GM23338 (cell line): Measurements from ENCODE around the gene MUCL3. TPM values are rescaled to one million over a fixed set of nuclear protein-coding genes. Genes with fewer than 3 reads are reported as not detected.
"Not testable (repeated sequence)": the region's sequence is repeated elsewhere in the genome, so short reads cannot be mapped to it uniquely, and the experiment has no call there.

Source experiments
- ATAC-seq: fragments of 200-7000 bp; cut with Tn5 transposase; 3 replicates; pipeline ENCODE4 v1.9.1; 2020
- DNase-seq: peaks from one replicate; pipeline ENCODE4 v3.0.0-alpha.2; 2015; ENCODE audit warnings: low spot score
- H2AFZ ChIP-seq: fragments of 200-600 bp; sonication (generic); 2 replicates; pipeline ENCODE4 v1.8.0; 2016; ENCODE audit warnings: antibody characterized with exemption, mild to moderate bottlenecking, moderate library complexity
- H3F3A ChIP-seq: fragments of 200-600 bp; sonication (generic); replicated peaks from 2 replicates; pipeline ENCODE4 v1.8.0; 2017; ENCODE audit warnings: antibody characterized with exemption, mixed run types, low read depth
- H3K27ac ChIP-seq: fragments of 200-600 bp; sonication (generic); 2 replicates; pipeline ENCODE4 v1.6.1; 2016; ENCODE audit warnings: low read depth
- H3K27me3 ChIP-seq: fragments of 200-600 bp; sonication (generic); 2 replicates; pipeline ENCODE4 v1.8.0; 2016; ENCODE audit warnings: mild to moderate bottlenecking, mixed run types, moderate library complexity; ENCODE audit not compliant: insufficient read depth
- H3K36me3 ChIP-seq: fragments of 200-600 bp; sonication (generic); 2 replicates; pipeline ENCODE4 v1.8.0; 2016; ENCODE audit warnings: mild to moderate bottlenecking; ENCODE audit not compliant: insufficient read depth
- H3K4me1 ChIP-seq: fragments of 200-600 bp; sonication (generic); 2 replicates; pipeline ENCODE4 v1.8.0; 2016; ENCODE audit warnings: mild to moderate bottlenecking, moderate library complexity; ENCODE audit not compliant: insufficient read depth
- H3K4me2 ChIP-seq: fragments of 200-600 bp; sonication (generic); 2 replicates; pipeline ENCODE4 v1.7.1; 2017; ENCODE audit warnings: mixed run types
- H3K4me3 ChIP-seq: fragments of 200-600 bp; sonication (generic); 2 replicates; pipeline ENCODE4 v1.6.1; 2016; ENCODE audit warnings: mixed run types
- H3K79me2 ChIP-seq: fragments of 200-600 bp; sonication (generic); replicated peaks from 2 replicates; pipeline ENCODE4 v1.8.0; 2017; ENCODE audit warnings: mild to moderate bottlenecking; ENCODE audit not compliant: insufficient read depth
- H3K9me2 ChIP-seq: fragments of 200-600 bp; sonication (generic); 2 replicates; pipeline ENCODE4 v1.8.0; 2017; ENCODE audit not compliant: insufficient read depth
- H4K20me1 ChIP-seq: fragments of 200-600 bp; sonication (generic); replicated peaks from 2 replicates; pipeline ENCODE4 v1.8.0; 2017; ENCODE audit warnings: mild to moderate bottlenecking; ENCODE audit not compliant: insufficient read depth
- H3K27ac Mint-ChIP-seq: 2 replicates; pipeline ENCODE4 v1.8.0; 2020; ENCODE audit warnings: inconsistent platforms, mild to moderate bottlenecking, moderate library complexity, mixed read lengths
- H3K27me3 Mint-ChIP-seq: 3 replicates; pipeline ENCODE4 v1.8.0; 2022; ENCODE audit warnings: low read depth, mild to moderate bottlenecking, moderate library complexity, mixed read lengths, inconsistent platforms; ENCODE audit not compliant: insufficient read depth, poor library complexity
- H3K36me3 Mint-ChIP-seq: 3 replicates; pipeline ENCODE4 v1.8.0; 2021; ENCODE audit warnings: low read depth, mild to moderate bottlenecking, inconsistent platforms, moderate library complexity, mixed read lengths
- H3K4me1 Mint-ChIP-seq: 3 replicates; pipeline ENCODE4 v1.8.0; 2020; ENCODE audit warnings: mild to moderate bottlenecking, inconsistent platforms, mixed read lengths
- H3K4me3 Mint-ChIP-seq: 3 replicates; pipeline ENCODE4 v1.8.0; 2021; ENCODE audit warnings: moderate library complexity, mild to moderate bottlenecking, inconsistent platforms, mixed read lengths
- H3K9me3 Mint-ChIP-seq: 3 replicates; pipeline ENCODE4 v1.8.0; 2020; ENCODE audit warnings: moderate library complexity, mild to moderate bottlenecking, inconsistent platforms, mixed read lengths
- CREB1 ChIP-seq: fragments of 250-450 bp; sonication (Bioruptor Pico); IDR thresholded peaks from 2 replicates; pipeline ENCODE4 v1.5.0; 2020; ENCODE audit warnings: low read depth, mild to moderate bottlenecking, moderate library complexity
- EZH2 ChIP-seq: fragments of 200-600 bp; sonication (generic); IDR thresholded peaks from one replicate; pipeline ENCODE4 v1.8.0; 2017; ENCODE audit warnings: antibody characterized with exemption, mild to moderate bottlenecking, low read depth; ENCODE audit not compliant: unreplicated experiment
- EZH2phosphoT487 ChIP-seq: fragments of 200-600 bp; sonication (generic); IDR thresholded peaks from one replicate; pipeline ENCODE4 v1.8.1; 2018; ENCODE audit warnings: antibody characterized with exemption; ENCODE audit not compliant: unreplicated experiment
- POLR2AphosphoS5 ChIP-seq: IDR thresholded peaks from 2 replicates; pipeline ENCODE4 v1.6.1; 2016; ENCODE audit warnings: antibody characterized with exemption, low read depth
- ZNF331 ChIP-seq: fragments of 250-450 bp; sonication (Bioruptor Pico); IDR thresholded peaks from 2 replicates; pipeline ENCODE4 v1.5.0; 2020; ENCODE audit warnings: low read depth, mild to moderate bottlenecking, moderate library complexity
- polyA plus RNA-seq: library from polyadenylated mRNA; unstranded; fragments of >200 nt; fragmentation: Nextera tagmentation; extraction: Ambion mirVana; gene quantifications from 2 replicates; pipeline ENCODE4 v1.2.1, GENCODE V29; 2016
- total RNA-seq: library from RNA; depleted of rRNA; stranded (reverse); fragments of >200 nt; shearing (Covaris generic); gene quantifications from 2 replicates; pipeline ENCODE4 v1.2.3, GENCODE V29; 2014
- TF ChIP-seq, protein P1 (sequence below): fragments of 250-450 bp; sonication (Bioruptor Pico); IDR thresholded peaks from 2 replicates; pipeline ENCODE4 v1.5.0; 2020; ENCODE audit warnings: mild to moderate bottlenecking, moderate library complexity
- TF ChIP-seq, protein P2 (sequence below), 2 experiments: fragments of 200-600 bp in 1 of 2; sonication (generic) in 1 of 2; conservative IDR thresholded peaks; 2 replicates each; pipeline versions ENCODE4 v1.5.1 to v1.6.1; 2016 to 2017; ENCODE audit warnings: antibody characterized with exemption in 2 of 2, low read depth in 2 of 2, mild to moderate bottlenecking in 2 of 2, moderate library complexity in 1 of 2
- TF ChIP-seq, protein P3 (sequence below): IDR thresholded peaks from one replicate; pipeline ENCODE4 v1.6.1; 2018; ENCODE audit warnings: antibody characterized with exemption; ENCODE audit not compliant: unreplicated experiment

MUCL3 gene
- total and polyA plus RNA-seq, 2 experiments from 2014 or later = 0.32 TPM; not detected in 1

DNA sequence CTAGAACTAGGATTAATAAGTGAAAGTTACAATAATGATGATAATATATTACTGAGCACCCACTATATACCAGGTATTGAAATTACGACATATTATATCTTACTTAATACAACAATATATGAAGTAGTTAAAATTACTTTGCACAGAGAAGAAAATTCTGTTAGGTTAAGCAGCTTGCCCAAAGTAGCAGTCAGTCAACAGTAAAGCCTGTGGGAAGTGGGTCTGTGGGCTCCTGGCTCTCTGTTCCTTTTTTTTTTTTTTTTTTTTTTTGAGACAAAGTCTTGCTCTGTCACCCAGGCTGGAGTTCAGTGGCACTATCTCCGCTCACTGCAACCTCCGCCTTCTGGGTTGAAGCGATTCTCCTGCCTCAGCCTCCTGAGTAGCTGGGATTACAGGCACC, 37.5 kb upstream of the MUCL3 start:
- Histone ChIP-seq H3K27ac (no peak overlapping the region), H3K36me3 (peaks cover 3% of the 10 kb centered on the region; the same call in 1 of the 2 replicates), H3K27me3 (no peaks in the 10 kb centered on the region), H3K4me2 (no peak overlapping the region), H3K9me2 (no peaks in the 10 kb centered on the region), H3K4me3 (no peak overlapping the region), H4K20me1 (0 out of 2 replicates have a peak, but pooled peaks cover 4% of the 10 kb centered on the region), H3K4me1 (no peaks in the 10 kb centered on the region), H3F3A (0 out of 2 replicates have a peak, but pooled peaks cover 4% of the 10 kb centered on the region), H3K79me2 (peaks cover 2% of the 10 kb centered on the region; the same call in 1 of the 2 replicates), H2AFZ (no peak overlapping the region)
- Mint-ChIP-seq H3K4me1 (peaks cover 6% of the 10 kb centered on the region; the same call in 2 of the 3 replicates), H3K4me3 (no peak overlapping the region), H3K27me3 (peaks cover 8% of the 10 kb centered on the region), H3K36me3 (peaks cover 20% of the 10 kb centered on the region), H3K9me3 (no peaks in the 10 kb centered on the region), H3K27ac (no peak overlapping the region)
- DNase-seq = no peak
- ATAC-seq = no peak
- TF ChIP-seq EZH2phosphoT487 (no peak), ZNF331 (CRISPR knock-in tag) (no peak), POLR2AphosphoS5 (no peak), CREB1 (no peak), EZH2 (no peak)
- TF ChIP-seq, protein P1, sequence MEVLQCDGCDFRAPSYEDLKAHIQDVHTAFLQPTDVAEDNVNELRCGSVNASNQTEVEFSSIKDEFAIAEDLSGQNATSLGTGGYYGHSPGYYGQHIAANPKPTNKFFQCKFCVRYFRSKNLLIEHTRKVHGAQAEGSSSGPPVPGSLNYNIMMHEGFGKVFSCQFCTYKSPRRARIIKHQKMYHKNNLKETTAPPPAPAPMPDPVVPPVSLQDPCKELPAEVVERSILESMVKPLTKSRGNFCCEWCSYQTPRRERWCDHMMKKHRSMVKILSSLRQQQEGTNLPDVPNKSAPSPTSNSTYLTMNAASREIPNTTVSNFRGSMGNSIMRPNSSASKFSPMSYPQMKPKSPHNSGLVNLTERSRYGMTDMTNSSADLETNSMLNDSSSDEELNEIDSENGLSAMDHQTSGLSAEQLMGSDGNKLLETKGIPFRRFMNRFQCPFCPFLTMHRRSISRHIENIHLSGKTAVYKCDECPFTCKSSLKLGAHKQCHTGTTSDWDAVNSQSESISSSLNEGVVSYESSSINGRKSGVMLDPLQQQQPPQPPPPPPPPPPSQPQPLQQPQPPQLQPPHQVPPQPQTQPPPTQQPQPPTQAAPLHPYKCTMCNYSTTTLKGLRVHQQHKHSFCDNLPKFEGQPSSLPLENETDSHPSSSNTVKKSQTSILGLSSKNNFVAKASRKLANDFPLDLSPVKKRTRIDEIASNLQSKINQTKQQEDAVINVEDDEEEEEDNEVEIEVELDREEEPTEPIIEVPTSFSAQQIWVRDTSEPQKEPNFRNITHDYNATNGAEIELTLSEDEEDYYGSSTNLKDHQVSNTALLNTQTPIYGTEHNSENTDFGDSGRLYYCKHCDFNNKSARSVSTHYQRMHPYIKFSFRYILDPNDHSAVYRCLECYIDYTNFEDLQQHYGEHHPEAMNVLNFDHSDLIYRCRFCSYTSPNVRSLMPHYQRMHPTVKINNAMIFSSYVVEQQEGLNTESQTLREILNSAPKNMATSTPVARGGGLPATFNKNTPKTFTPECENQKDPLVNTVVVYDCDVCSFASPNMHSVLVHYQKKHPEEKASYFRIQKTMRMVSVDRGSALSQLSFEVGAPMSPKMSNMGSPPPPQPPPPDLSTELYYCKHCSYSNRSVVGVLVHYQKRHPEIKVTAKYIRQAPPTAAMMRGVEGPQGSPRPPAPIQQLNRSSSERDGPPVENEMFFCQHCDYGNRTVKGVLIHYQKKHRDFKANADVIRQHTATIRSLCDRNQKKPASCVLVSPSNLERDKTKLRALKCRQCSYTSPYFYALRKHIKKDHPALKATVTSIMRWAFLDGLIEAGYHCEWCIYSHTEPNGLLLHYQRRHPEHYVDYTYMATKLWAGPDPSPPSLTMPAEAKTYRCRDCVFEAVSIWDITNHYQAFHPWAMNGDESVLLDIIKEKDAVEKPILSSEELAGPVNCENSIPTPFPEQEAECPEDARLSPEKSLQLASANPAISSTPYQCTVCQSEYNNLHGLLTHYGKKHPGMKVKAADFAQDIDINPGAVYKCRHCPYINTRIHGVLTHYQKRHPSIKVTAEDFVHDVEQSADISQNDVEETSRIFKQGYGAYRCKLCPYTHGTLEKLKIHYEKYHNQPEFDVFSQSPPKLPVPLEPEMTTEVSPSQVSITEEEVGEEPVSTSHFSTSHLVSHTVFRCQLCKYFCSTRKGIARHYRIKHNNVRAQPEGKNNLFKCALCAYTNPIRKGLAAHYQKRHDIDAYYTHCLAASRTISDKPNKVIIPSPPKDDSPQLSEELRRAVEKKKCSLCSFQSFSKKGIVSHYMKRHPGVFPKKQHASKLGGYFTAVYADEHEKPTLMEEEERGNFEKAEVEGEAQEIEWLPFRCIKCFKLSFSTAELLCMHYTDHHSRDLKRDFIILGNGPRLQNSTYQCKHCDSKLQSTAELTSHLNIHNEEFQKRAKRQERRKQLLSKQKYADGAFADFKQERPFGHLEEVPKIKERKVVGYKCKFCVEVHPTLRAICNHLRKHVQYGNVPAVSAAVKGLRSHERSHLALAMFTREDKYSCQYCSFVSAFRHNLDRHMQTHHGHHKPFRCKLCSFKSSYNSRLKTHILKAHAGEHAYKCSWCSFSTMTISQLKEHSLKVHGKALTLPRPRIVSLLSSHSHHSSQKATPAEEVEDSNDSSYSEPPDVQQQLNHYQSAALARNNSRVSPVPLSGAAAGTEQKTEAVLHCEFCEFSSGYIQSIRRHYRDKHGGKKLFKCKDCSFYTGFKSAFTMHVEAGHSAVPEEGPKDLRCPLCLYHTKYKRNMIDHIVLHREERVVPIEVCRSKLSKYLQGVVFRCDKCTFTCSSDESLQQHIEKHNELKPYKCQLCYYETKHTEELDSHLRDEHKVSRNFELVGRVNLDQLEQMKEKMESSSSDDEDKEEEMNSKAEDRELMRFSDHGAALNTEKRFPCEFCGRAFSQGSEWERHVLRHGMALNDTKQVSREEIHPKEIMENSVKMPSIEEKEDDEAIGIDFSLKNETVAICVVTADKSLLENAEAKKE (CRISPR knock-in tag) = no peak
- TF ChIP-seq, protein P2, sequence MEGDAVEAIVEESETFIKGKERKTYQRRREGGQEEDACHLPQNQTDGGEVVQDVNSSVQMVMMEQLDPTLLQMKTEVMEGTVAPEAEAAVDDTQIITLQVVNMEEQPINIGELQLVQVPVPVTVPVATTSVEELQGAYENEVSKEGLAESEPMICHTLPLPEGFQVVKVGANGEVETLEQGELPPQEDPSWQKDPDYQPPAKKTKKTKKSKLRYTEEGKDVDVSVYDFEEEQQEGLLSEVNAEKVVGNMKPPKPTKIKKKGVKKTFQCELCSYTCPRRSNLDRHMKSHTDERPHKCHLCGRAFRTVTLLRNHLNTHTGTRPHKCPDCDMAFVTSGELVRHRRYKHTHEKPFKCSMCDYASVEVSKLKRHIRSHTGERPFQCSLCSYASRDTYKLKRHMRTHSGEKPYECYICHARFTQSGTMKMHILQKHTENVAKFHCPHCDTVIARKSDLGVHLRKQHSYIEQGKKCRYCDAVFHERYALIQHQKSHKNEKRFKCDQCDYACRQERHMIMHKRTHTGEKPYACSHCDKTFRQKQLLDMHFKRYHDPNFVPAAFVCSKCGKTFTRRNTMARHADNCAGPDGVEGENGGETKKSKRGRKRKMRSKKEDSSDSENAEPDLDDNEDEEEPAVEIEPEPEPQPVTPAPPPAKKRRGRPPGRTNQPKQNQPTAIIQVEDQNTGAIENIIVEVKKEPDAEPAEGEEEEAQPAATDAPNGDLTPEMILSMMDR (conservative IDR thresholded peaks at IDR 0.05; ENCODE audit: low read depth in 2 of 2) = no peak
- TF ChIP-seq, protein P3, sequence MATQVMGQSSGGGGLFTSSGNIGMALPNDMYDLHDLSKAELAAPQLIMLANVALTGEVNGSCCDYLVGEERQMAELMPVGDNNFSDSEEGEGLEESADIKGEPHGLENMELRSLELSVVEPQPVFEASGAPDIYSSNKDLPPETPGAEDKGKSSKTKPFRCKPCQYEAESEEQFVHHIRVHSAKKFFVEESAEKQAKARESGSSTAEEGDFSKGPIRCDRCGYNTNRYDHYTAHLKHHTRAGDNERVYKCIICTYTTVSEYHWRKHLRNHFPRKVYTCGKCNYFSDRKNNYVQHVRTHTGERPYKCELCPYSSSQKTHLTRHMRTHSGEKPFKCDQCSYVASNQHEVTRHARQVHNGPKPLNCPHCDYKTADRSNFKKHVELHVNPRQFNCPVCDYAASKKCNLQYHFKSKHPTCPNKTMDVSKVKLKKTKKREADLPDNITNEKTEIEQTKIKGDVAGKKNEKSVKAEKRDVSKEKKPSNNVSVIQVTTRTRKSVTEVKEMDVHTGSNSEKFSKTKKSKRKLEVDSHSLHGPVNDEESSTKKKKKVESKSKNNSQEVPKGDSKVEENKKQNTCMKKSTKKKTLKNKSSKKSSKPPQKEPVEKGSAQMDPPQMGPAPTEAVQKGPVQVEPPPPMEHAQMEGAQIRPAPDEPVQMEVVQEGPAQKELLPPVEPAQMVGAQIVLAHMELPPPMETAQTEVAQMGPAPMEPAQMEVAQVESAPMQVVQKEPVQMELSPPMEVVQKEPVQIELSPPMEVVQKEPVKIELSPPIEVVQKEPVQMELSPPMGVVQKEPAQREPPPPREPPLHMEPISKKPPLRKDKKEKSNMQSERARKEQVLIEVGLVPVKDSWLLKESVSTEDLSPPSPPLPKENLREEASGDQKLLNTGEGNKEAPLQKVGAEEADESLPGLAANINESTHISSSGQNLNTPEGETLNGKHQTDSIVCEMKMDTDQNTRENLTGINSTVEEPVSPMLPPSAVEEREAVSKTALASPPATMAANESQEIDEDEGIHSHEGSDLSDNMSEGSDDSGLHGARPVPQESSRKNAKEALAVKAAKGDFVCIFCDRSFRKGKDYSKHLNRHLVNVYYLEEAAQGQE = no peak

DNA sequence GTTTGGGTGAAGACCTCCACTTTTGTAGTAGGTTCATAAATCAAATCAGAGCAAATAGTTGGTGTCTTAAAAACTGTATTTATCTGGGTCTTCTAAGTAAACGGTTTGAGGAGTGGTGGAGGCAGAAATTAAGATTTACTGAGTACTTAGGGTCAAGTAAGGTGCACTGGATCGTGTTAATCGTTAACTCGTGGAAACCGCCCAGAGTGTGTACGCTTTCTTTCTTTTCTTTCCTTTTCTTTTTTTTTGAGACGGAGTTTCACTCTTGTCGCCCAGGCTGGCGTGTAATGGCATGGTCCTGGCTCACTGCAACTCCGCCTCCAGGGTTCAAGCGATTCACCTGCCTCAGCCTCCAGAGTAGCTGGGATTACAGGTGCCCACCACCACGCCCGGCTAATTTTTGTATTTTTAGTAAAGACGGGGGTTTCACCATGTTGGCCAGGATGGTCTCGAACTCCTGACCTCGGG, 33.4 kb upstream of the MUCL3 start:
- not testable (repeated sequence) for H4K20me1 ChIP-seq, H3K27me3 Mint-ChIP-seq, ATAC-seq, H3K9me3 Mint-ChIP-seq, H3K27me3 ChIP-seq, H3F3A ChIP-seq, H3K27ac ChIP-seq, H3K9me2 ChIP-seq, H3K4me1 ChIP-seq, H3K79me2 ChIP-seq, DNase-seq, H3K36me3 ChIP-seq
- Mint-ChIP-seq H3K4me3 (peak overlapping the region; percentile 99), H3K27ac (peak overlapping the region; percentile 54; the same call in 1 of the 2 replicates), H3K36me3 (peaks cover 24% of the 10 kb centered on the region), H3K4me1 (peaks cover 14% of the 10 kb centered on the region)
- Histone ChIP-seq H3K4me2 (peak overlapping the region; percentile 60; the same call in 1 of the 2 replicates), H2AFZ (peak overlapping the region; percentile 52), H3K4me3 (peak overlapping the region; percentile 94)
